GM13977 (cell line): Measurements from ENCODE around the gene KAZN.

Experiments
- DNase-seq: peaks from one replicate; pipeline ENCODE4 v3.0.0; 2012; ENCODE audit warnings: low spot score
- CTCF ChIP-seq: IDR thresholded peaks from 2 replicates; pipeline ENCODE4 v1.5.1; 2012; ENCODE audit warnings: mild to moderate bottlenecking, control low read depth; ENCODE audit not compliant: insufficient read depth; ENCODE audit errors: extremely low read depth, missing control alignments
- in situ Hi-C: fragments of 300-500 bp; cut with MboI; formaldehyde crosslinking; loops from one replicate; pipeline ENCODE4 v1.12.0; 2022; ENCODE audit warnings: low sequenced_read_pairs, low pct_unique_long_range_greater_than_20kb, mixed read lengths, inconsistent platforms; ENCODE audit not compliant: unreplicated experiment

The KAZN gene

GRCh38 chr1:14648391-14648790 is 49.9 kb downstream of the KAZN start:
- no peak for DNase-seq
- no peak for TF ChIP-seq CTCF
- in situ Hi-C loops, result no loop called here

- no peak for DNase-seq
- in situ Hi-C loops, result no loop called here
- no peak for TF ChIP-seq CTCF
Observed at GRCh38 chr1:14648896-14649855, 50.7 kb downstream of the KAZN start.

- no peak for DNase-seq
- in situ Hi-C loops, result no loop called here
- no peak for TF ChIP-seq CTCF
Observed at GRCh38 chr1:14649976-14650375, 51.5 kb downstream of the KAZN start.

GRCh38 chr1:14650951-14651350 is 52.5 kb downstream of the KAZN start:
- TF ChIP-seq CTCF, result no peak
- DNase-seq, result no peak
- in situ Hi-C loops, result no loop called here

- in situ Hi-C loops, result no loop called here
- no peak for TF ChIP-seq CTCF
- DNase-seq, result no peak
Observed at GRCh38 chr1:14652840-14653239, 54.4 kb downstream of the KAZN start.

GRCh38 chr1:14653461-14653960 is 55.0 kb downstream of the KAZN start:
- TF ChIP-seq CTCF, result no peak
- no peak for DNase-seq
- in situ Hi-C loops, result no loop called here
